ENCODE measurements around the gene THG1L. TPM values are rescaled to one million over a fixed set of nuclear protein-coding genes. Genes with fewer than 3 reads are reported as not detected.

Gene THG1L
- total and polyA plus RNA-seq, 10 of the 15 experiments (the other 5 are each of a cell fraction or from before 2014, with no cell fraction given): 24.8 to 58.0 (median 34.5) TPM

DNA sequence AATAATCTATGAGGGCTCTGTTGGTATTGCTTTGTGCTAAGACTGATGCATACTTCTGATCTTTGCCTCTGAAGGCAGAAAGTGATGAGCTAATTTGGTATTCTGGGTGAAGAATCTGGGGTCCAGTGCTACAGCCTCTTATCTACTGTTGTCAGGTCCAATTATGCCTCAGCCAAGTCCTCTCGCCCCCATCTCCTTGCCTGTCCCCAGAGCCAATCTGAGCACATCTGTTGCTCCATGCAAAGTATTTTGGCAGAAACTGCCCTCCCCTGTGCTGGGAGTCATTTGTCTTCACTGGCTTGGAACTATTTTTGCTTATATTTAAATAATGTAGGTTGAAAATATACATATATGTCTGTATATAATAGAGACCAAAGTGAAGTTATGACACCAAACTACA lies 35.7 kb downstream of the THG1L start:
- DNase-seq (ENCODE audit: low read depth, low spot score) (no peak), ATAC-seq (no peak), FAIRE-seq (no peak)
- Histone ChIP-seq H3K79me2 (ENCODE audit: control insufficient read depth, insufficient read depth, low read length) (no peaks in the 10 kb centered on the region), H3K36me3 (ENCODE audit: control insufficient read depth in 2 of 2, insufficient read depth in 2 of 2, low read length in 1 of 2) (no peaks in the 10 kb centered on the region), H3K9me3 (replicated peaks; ENCODE audit: control insufficient read depth, insufficient read depth, low read length) (no peaks in the 10 kb centered on the region), H3K27ac (ENCODE audit: control insufficient read depth, insufficient read depth) (no peak overlapping the region), H2AFZ (ENCODE audit: control insufficient read depth, low read depth, low read length) (no peak overlapping the region), H3K4me1 (ENCODE audit: control insufficient read depth, insufficient read depth, low read length) (no peaks in the 10 kb centered on the region), H4K20me1 (ENCODE audit: control insufficient read depth, insufficient read depth) (peaks cover 2% of the 10 kb centered on the region; the same call in 1 of the 2 replicates), H3K9ac (ENCODE audit: control insufficient read depth, insufficient read depth, low read length) (no peak overlapping the region), H3K4me2 (ENCODE audit: control insufficient read depth, insufficient read depth) (no peak overlapping the region), H3K4me3 (no peak overlapping the region), H3K27me3 (replicated peaks in 1 of 2; ENCODE audit: control insufficient read depth in 2 of 2, insufficient read depth in 2 of 2, low read length in 1 of 2) (no peaks in the 10 kb centered on the region)
- WGBS (ENCODE audit: insufficient coverage, insufficient replicate concordance, low lambda C conversion rate, missing lambda C conversion rate): 20% methylated on average over 1 of the region's 1 CpG
- intact Hi-C loops (cut with micrococcal nuclease; ENCODE audit: unreplicated experiment) (no loop called here), in situ Hi-C loops (cut with MboI) (loop anchor here (10.0 kb wide), 1 partner anchor 1368 kb away; no protein-coding TSS in a partner anchor)
- CTCF ChIA-PET: interaction anchor here (0.8 to 2.1 kb wide), 3 partner anchors 8 to 24 kb away, joined by 3 to 9 read pairs (median 4); no protein-coding TSS in a partner anchor
- RAD21 ChIA-PET (ENCODE audit: unreplicated experiment): no interaction called here
- POLR2A ChIA-PET: no interaction called here
- no TSS peak for BruUV-seq (replicated peaks)
- SMC1A ChIA-PET (ENCODE audit: uncharacterized antibody, unreplicated experiment): no interaction called here
- TF ChIP-seq TCF3 (IDR thresholded peaks at IDR 0.05; ENCODE audit: borderline replicate concordance, insufficient read depth, low read depth, low read length): no peak
- no peak for TF ChIP-seq MXI1 (IDR thresholded peaks at IDR 0.05; ENCODE audit: low read depth, low read length)
- TF ChIP-seq, protein P1, sequence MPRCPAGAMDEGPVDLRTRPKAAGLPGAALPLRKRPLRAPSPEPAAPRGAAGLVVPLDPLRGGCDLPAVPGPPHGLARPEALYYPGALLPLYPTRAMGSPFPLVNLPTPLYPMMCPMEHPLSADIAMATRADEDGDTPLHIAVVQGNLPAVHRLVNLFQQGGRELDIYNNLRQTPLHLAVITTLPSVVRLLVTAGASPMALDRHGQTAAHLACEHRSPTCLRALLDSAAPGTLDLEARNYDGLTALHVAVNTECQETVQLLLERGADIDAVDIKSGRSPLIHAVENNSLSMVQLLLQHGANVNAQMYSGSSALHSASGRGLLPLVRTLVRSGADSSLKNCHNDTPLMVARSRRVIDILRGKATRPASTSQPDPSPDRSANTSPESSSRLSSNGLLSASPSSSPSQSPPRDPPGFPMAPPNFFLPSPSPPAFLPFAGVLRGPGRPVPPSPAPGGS (IDR thresholded peaks at IDR 0.05; ENCODE audit: borderline replicate concordance, insufficient read depth, low read depth, low read length, poor library complexity, severe bottlenecking): no peak
- TF ChIP-seq FOXM1 (IDR thresholded peaks at IDR 0.05; ENCODE audit: low read depth, low read length): no peak
- no peak for TF ChIP-seq CHD2 (IDR thresholded peaks at IDR 0.05; ENCODE audit: borderline replicate concordance, low read depth, low read length)
- no peak for TF ChIP-seq BMI1 (IDR thresholded peaks at IDR 0.05; ENCODE audit: borderline replicate concordance)
- TF ChIP-seq, protein P2, sequence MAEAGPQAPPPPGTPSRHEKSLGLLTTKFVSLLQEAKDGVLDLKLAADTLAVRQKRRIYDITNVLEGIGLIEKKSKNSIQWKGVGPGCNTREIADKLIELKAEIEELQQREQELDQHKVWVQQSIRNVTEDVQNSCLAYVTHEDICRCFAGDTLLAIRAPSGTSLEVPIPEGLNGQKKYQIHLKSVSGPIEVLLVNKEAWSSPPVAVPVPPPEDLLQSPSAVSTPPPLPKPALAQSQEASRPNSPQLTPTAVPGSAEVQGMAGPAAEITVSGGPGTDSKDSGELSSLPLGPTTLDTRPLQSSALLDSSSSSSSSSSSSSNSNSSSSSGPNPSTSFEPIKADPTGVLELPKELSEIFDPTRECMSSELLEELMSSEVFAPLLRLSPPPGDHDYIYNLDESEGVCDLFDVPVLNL (IDR thresholded peaks at IDR 0.05; ENCODE audit: low read depth, low read length): no peak
- no peak for TF ChIP-seq ATF7 (IDR thresholded peaks at IDR 0.05; ENCODE audit: low read depth)
- TF ChIP-seq YBX1 (IDR thresholded peaks at IDR 0.05): no peak
- no peak for TF ChIP-seq ZNF274 (IDR thresholded peaks at IDR 0.05; ENCODE audit: insufficient read depth, insufficient read length)
- TF ChIP-seq ZZZ3 (IDR thresholded peaks at IDR 0.05; ENCODE audit: control insufficient read depth, insufficient read length, low read depth): no peak
- no peak for TF ChIP-seq POU2F2 (IDR thresholded peaks at IDR 0.05; ENCODE audit: borderline replicate concordance, low read depth, low read length)
- TF ChIP-seq, protein P3, sequence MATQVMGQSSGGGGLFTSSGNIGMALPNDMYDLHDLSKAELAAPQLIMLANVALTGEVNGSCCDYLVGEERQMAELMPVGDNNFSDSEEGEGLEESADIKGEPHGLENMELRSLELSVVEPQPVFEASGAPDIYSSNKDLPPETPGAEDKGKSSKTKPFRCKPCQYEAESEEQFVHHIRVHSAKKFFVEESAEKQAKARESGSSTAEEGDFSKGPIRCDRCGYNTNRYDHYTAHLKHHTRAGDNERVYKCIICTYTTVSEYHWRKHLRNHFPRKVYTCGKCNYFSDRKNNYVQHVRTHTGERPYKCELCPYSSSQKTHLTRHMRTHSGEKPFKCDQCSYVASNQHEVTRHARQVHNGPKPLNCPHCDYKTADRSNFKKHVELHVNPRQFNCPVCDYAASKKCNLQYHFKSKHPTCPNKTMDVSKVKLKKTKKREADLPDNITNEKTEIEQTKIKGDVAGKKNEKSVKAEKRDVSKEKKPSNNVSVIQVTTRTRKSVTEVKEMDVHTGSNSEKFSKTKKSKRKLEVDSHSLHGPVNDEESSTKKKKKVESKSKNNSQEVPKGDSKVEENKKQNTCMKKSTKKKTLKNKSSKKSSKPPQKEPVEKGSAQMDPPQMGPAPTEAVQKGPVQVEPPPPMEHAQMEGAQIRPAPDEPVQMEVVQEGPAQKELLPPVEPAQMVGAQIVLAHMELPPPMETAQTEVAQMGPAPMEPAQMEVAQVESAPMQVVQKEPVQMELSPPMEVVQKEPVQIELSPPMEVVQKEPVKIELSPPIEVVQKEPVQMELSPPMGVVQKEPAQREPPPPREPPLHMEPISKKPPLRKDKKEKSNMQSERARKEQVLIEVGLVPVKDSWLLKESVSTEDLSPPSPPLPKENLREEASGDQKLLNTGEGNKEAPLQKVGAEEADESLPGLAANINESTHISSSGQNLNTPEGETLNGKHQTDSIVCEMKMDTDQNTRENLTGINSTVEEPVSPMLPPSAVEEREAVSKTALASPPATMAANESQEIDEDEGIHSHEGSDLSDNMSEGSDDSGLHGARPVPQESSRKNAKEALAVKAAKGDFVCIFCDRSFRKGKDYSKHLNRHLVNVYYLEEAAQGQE (IDR thresholded peaks at IDR 0.05; ENCODE audit: low read depth, low read length): no peak
- TF ChIP-seq IKZF2 (IDR thresholded peaks at IDR 0.05): no peak
- no peak for TF ChIP-seq ZSCAN29 (IDR thresholded peaks at IDR 0.05)
- TF ChIP-seq, protein P4, sequence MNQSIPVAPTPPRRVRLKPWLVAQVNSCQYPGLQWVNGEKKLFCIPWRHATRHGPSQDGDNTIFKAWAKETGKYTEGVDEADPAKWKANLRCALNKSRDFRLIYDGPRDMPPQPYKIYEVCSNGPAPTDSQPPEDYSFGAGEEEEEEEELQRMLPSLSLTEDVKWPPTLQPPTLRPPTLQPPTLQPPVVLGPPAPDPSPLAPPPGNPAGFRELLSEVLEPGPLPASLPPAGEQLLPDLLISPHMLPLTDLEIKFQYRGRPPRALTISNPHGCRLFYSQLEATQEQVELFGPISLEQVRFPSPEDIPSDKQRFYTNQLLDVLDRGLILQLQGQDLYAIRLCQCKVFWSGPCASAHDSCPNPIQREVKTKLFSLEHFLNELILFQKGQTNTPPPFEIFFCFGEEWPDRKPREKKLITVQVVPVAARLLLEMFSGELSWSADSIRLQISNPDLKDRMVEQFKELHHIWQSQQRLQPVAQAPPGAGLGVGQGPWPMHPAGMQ (IDR thresholded peaks at IDR 0.05; ENCODE audit: borderline replicate concordance): no peak

Measured in GM12878 (cell line).